ENCODE data around the gene IL10.

DNA sequence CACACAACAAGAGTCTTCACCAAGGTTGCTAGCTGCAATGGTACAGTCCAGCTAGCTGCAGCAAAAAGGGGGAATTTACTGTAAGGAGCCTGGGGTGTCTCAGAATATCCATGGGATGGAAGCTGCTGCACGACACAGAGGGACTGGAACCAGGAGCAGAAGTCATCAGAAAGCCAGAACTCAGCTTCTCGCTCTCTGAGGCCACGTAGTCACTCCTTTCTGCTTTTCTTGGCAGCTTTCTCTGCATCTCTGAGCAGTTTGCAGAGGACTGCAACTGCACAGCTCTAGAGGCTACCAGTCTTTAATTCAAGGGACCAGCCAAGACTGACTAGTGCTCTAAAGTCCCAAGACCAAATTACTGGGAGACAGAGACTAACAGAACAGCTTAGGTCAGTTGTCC, 27.0 kb upstream of the IL10 start:
- TF ChIP-seq YY1 (IDR thresholded peaks at IDR 0.05; ENCODE audit: insufficient read depth, insufficient read length) (no peak), ZNF274 (IDR thresholded peaks at IDR 0.05; ENCODE audit: low read depth, low read length) (no peak), SUZ12 (IDR thresholded peaks at IDR 0.05; ENCODE audit: extremely low read depth, insufficient read depth, insufficient read length) (no peak)
